Measurements from ENCODE around the gene ADGRL1. TPM values are rescaled to one million over a fixed set of nuclear protein-coding genes. Genes with fewer than 3 reads are reported as not detected.
"Not testable (repeated sequence)": the region's sequence is repeated elsewhere in the genome, so short reads cannot be mapped to it uniquely, and the experiment has no call there.

Gene ADGRL1
- total and polyA plus RNA-seq, 10 of the 15 experiments (the other 5 are each of a cell fraction or from before 2014, with no cell fraction given) = 0.05 to 4.8 (median 0.71) TPM

- H3K27me3 ChIP-seq (replicated peaks in 1 of 2; ENCODE audit: control insufficient read depth in 2 of 2, insufficient read depth in 2 of 2, low read length in 1 of 2); in situ Hi-C loops (cut with MboI): not testable (repeated sequence)
These were observed 1.1 kb downstream of the ADGRL1 start for GRCh38 chr19:14204676-14205451.

GRCh38 chr19:14204219-14204618 lies 1.8 kb downstream of the ADGRL1 start:
- H3K27ac ChIP-seq (ENCODE audit: control insufficient read depth, insufficient read depth); H3K79me2 ChIP-seq (ENCODE audit: control insufficient read depth, insufficient read depth, low read length); H3K4me2 ChIP-seq (ENCODE audit: control insufficient read depth, insufficient read depth); FAIRE-seq; H3K27me3 ChIP-seq (replicated peaks in 1 of 2; ENCODE audit: control insufficient read depth in 2 of 2, insufficient read depth in 2 of 2, low read length in 1 of 2); in situ Hi-C loops (cut with MboI); POLR2A ChIA-PET; BruUV-seq (replicated peaks); H3K4me1 ChIP-seq (ENCODE audit: control insufficient read depth, insufficient read depth, low read length); DNase-seq (ENCODE audit: low read depth, low spot score); H3K9me3 ChIP-seq (replicated peaks; ENCODE audit: control insufficient read depth, insufficient read depth, low read length); H3K36me3 ChIP-seq (ENCODE audit: control insufficient read depth in 2 of 2, insufficient read depth in 2 of 2, low read length in 1 of 2); H3K9ac ChIP-seq (ENCODE audit: control insufficient read depth, insufficient read depth, low read length); ATAC-seq; RAD21 ChIA-PET (ENCODE audit: unreplicated experiment); H2AFZ ChIP-seq (ENCODE audit: control insufficient read depth, low read depth, low read length); H4K20me1 ChIP-seq (ENCODE audit: control insufficient read depth, insufficient read depth); SMC1A ChIA-PET (ENCODE audit: uncharacterized antibody, unreplicated experiment); H3K4me3 ChIP-seq: not testable (repeated sequence)
- WGBS (ENCODE audit: insufficient coverage, insufficient replicate concordance, low lambda C conversion rate, missing lambda C conversion rate) = 37% methylated on average over 7 of the region's 7 CpGs
- CTCF ChIA-PET = interaction anchor here (1.5 kb wide), 1 partner anchor 144 kb away, joined by 5 read pairs; no protein-coding TSS in a partner anchor
- intact Hi-C loops (cut with micrococcal nuclease; ENCODE audit: unreplicated experiment) = loop anchor here (10.0 kb wide), 1 partner anchor 281 kb away; no protein-coding TSS in a partner anchor

More at GRCh38 chr19:14204676-14205451, 1.1 kb downstream of the ADGRL1 start:
- H3K4me3 ChIP-seq; H3K4me1 ChIP-seq (ENCODE audit: control insufficient read depth, insufficient read depth, low read length); SMC1A ChIA-PET (ENCODE audit: uncharacterized antibody, unreplicated experiment); RAD21 ChIA-PET (ENCODE audit: unreplicated experiment); BruUV-seq (replicated peaks); FAIRE-seq; H3K79me2 ChIP-seq (ENCODE audit: control insufficient read depth, insufficient read depth, low read length); DNase-seq (ENCODE audit: low read depth, low spot score); POLR2A ChIA-PET; H3K4me2 ChIP-seq (ENCODE audit: control insufficient read depth, insufficient read depth); H3K9ac ChIP-seq (ENCODE audit: control insufficient read depth, insufficient read depth, low read length); H3K9me3 ChIP-seq (replicated peaks; ENCODE audit: control insufficient read depth, insufficient read depth, low read length); H3K36me3 ChIP-seq (ENCODE audit: control insufficient read depth in 2 of 2, insufficient read depth in 2 of 2, low read length in 1 of 2); H3K27ac ChIP-seq (ENCODE audit: control insufficient read depth, insufficient read depth); H4K20me1 ChIP-seq (ENCODE audit: control insufficient read depth, insufficient read depth); ATAC-seq; H2AFZ ChIP-seq (ENCODE audit: control insufficient read depth, low read depth, low read length): not testable (repeated sequence)
- TF ChIP-seq YY1 (IDR thresholded peaks at IDR 0.05; ENCODE audit: low read depth, low read length) = peak; percentile 65
- CTCF ChIA-PET = interaction anchor here (1.5 kb wide), 1 partner anchor 144 kb away, joined by 5 read pairs; no protein-coding TSS in a partner anchor
- intact Hi-C loops (cut with micrococcal nuclease; ENCODE audit: unreplicated experiment) = loop anchor here (10.0 kb wide), 1 partner anchor 280 kb away; no protein-coding TSS in a partner anchor
- WGBS (ENCODE audit: insufficient coverage, insufficient replicate concordance, low lambda C conversion rate, missing lambda C conversion rate) = 25% methylated on average over 20 of the region's 28 CpGs

- intact Hi-C loops (cut with micrococcal nuclease; ENCODE audit: unreplicated experiment) = loop anchor here (10.0 kb wide), 1 partner anchor 281 kb away; no protein-coding TSS in a partner anchor
- H4K20me1 ChIP-seq (ENCODE audit: control insufficient read depth, insufficient read depth); H3K36me3 ChIP-seq (ENCODE audit: control insufficient read depth in 2 of 2, insufficient read depth in 2 of 2, low read length in 1 of 2); H2AFZ ChIP-seq (ENCODE audit: control insufficient read depth, low read depth, low read length); in situ Hi-C loops (cut with MboI); H3K79me2 ChIP-seq (ENCODE audit: control insufficient read depth, insufficient read depth, low read length); BruUV-seq (replicated peaks); RAD21 ChIA-PET (ENCODE audit: unreplicated experiment); H3K4me2 ChIP-seq (ENCODE audit: control insufficient read depth, insufficient read depth); H3K27ac ChIP-seq (ENCODE audit: control insufficient read depth, insufficient read depth); H3K4me1 ChIP-seq (ENCODE audit: control insufficient read depth, insufficient read depth, low read length); POLR2A ChIA-PET; H3K9ac ChIP-seq (ENCODE audit: control insufficient read depth, insufficient read depth, low read length); H3K4me3 ChIP-seq; FAIRE-seq; H3K27me3 ChIP-seq (replicated peaks in 1 of 2; ENCODE audit: control insufficient read depth in 2 of 2, insufficient read depth in 2 of 2, low read length in 1 of 2); DNase-seq (ENCODE audit: low read depth, low spot score); ATAC-seq; SMC1A ChIA-PET (ENCODE audit: uncharacterized antibody, unreplicated experiment); H3K9me3 ChIP-seq (replicated peaks; ENCODE audit: control insufficient read depth, insufficient read depth, low read length); CTCF ChIA-PET: not testable (repeated sequence)
- WGBS (ENCODE audit: insufficient coverage, insufficient replicate concordance, low lambda C conversion rate, missing lambda C conversion rate) = 61% methylated on average over 15 of the region's 20 CpGs
These were observed 2.2 kb downstream of the ADGRL1 start for GRCh38 chr19:14203788-14204187.

All from GM12878 (cell line).